Fibroblast of the aortic adventitia (primary cell): ENCODE data around the gene MCOLN3. TPM values are rescaled to one million over a fixed set of nuclear protein-coding genes. Genes with fewer than 3 reads are reported as not detected.
A peak's percentile ranks its signal among the peaks of the same experiment; 100 is the strongest.

Experiments used
- DNase-seq: peaks from one replicate; pipeline ENCODE4 v3.0.0-alpha.2; 2010; ENCODE audit warnings: low read depth
- H3K4me3 ChIP-seq: 2 replicates; pipeline ENCODE4 v1.5.1; 2011; ENCODE audit warnings: low read depth, mild to moderate bottlenecking, control low read depth, low read length, moderate library complexity
- total RNA-seq: library from RNA; depleted of rRNA; stranded (reverse); fragments of >200 nt; gene quantifications from 2 replicates; pipeline ENCODE4 v1.2.3, GENCODE V29; 2012; ENCODE audit warnings: low replicate concordance
- TF ChIP-seq, protein P1 (sequence below): IDR thresholded peaks from 2 replicates; pipeline ENCODE4 v1.5.1; 2011; ENCODE audit warnings: mild to moderate bottlenecking, low read length, control low read depth, inconsistent platforms; ENCODE audit not compliant: insufficient read depth

MCOLN3 gene
- total RNA-seq, 1 donor, result 2.3 TPM

DNA sequence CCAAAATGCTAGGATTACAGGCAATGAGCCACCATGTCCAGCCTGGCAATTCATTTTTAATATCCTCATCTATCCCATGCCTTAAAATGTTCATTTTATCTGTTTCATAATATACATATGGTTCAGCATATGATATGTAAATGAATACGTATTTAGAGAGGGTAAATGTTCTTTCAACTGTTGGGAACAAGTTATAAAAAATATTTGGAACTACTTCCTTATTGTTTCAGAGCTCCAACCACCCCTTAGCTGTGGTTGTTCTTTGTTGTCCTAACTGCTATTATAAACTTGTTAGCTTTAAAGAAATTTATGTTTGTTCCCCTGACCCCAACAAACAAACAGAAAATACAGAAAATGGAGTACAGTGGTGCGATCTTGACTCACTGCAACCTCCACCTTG lies 65.9 kb downstream of the MCOLN3 start:
- DNase-seq, result no peak
- no peak overlapping the region for H3K4me3 ChIP-seq
- TF ChIP-seq, protein P1, sequence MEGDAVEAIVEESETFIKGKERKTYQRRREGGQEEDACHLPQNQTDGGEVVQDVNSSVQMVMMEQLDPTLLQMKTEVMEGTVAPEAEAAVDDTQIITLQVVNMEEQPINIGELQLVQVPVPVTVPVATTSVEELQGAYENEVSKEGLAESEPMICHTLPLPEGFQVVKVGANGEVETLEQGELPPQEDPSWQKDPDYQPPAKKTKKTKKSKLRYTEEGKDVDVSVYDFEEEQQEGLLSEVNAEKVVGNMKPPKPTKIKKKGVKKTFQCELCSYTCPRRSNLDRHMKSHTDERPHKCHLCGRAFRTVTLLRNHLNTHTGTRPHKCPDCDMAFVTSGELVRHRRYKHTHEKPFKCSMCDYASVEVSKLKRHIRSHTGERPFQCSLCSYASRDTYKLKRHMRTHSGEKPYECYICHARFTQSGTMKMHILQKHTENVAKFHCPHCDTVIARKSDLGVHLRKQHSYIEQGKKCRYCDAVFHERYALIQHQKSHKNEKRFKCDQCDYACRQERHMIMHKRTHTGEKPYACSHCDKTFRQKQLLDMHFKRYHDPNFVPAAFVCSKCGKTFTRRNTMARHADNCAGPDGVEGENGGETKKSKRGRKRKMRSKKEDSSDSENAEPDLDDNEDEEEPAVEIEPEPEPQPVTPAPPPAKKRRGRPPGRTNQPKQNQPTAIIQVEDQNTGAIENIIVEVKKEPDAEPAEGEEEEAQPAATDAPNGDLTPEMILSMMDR, result no peak

DNA sequence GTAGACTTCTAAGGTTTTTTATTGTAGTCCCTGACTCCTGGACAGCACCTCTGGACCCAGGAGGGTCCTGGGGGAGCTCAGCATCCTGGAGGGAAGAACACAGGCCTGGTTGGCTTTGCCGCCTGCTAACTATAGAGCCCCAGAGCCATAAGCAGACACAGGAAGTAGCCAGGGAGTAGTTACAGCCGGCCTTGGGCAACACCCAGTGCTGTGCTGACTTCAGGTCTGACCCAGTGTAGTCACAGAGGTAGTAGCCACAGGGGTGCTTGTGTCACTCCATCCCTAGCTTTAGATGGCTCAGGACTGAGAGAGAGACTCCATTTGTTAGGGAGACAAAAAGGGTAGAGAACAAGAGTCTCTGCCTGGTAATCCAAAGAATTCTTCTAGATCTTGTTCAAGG lies 73.3 kb downstream of the MCOLN3 start:
- no peak for DNase-seq
- H3K4me3 ChIP-seq, result no peak overlapping the region
- TF ChIP-seq, protein P1, result no peak

GRCh38 chr1:84973498-84974334 lies 74.6 kb downstream of the MCOLN3 start:
- no peak overlapping the region for H3K4me3 ChIP-seq
- TF ChIP-seq, protein P1, result no peak
- peak; percentile 15 for DNase-seq

DNA sequence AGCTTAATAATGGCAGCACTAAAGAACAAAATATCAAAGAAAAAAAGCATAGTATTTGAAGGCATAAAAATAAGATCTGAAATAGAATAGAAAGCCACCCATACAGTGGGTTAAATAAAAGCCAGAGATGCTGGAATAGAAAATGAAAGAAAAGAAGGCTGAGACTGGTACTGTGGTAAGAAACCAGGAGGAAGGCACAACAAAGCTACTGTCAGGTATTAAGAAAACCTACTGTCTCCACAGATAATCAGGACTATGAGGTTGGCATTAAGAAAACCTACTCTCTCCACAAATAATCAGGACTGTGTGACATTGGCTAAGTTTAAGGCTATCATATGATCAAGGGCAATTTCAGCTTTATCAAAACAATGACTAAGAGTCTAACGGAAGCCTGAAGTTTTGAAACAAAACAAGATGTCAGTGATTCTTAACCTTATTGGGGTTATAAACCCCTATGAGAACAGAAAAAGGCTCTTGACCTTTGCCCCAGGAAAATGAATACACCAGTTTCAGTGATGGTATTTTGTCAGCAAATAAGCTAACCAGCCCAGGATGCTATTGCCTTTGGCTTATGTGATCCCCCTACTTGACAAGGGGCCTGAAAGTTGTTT lies 75.8 kb downstream of the MCOLN3 start:
- DNase-seq, result peak; percentile 13
- no peak overlapping the region for H3K4me3 ChIP-seq
- TF ChIP-seq, protein P1, result no peak

DNA sequence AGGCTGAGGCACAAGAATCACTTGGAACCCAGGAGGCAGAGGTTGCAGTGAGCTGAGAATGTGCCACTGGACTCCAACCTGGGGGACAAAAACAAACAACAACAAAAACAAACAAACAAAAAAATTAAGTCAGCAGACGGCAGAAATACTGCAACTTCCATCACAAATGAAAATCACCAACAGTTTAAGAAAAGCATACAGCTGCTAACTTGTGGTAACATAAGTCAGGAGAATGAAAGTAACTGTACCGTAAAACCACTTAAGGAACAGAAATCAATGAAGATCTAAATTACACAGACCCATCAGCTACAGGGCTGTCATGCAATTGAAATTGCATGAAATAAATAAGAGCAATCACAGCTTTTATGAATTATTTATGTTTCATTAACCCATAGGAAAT lies 76.3 kb downstream of the MCOLN3 start:
- H3K4me3 ChIP-seq, result no peak overlapping the region
- TF ChIP-seq, protein P1, result no peak
- no peak for DNase-seq

- TF ChIP-seq, protein P1, result no peak
- DNase-seq, result no peak
- no peak overlapping the region for H3K4me3 ChIP-seq
Observed at GRCh38 chr1:84969489-84970250, 78.6 kb downstream of the MCOLN3 start.
